Ishikawa (cell line): ENCODE results near the gene PDGFRA.

Experiments
- CEBPB ChIP-seq: IDR thresholded peaks from 2 replicates; pipeline ENCODE4 v1.6.1; 2012
- CREB1 ChIP-seq: IDR thresholded peaks from 2 replicates; pipeline ENCODE4 v1.6.1; 2012; ENCODE audit warnings: low read depth
- EGR1 ChIP-seq: IDR thresholded peaks from 2 replicates; pipeline ENCODE4 v1.6.1; 2012
- EP300 ChIP-seq: IDR thresholded peaks from 2 replicates; pipeline ENCODE4 v1.6.1; 2012; ENCODE audit warnings: borderline replicate concordance
- FOXM1 ChIP-seq: IDR thresholded peaks from 2 replicates; pipeline ENCODE4 v1.6.1; 2012; ENCODE audit warnings: low read depth, borderline replicate concordance
- NFIC ChIP-seq: IDR thresholded peaks from 2 replicates; pipeline ENCODE4 v1.6.1; 2012
- RAD21 ChIP-seq: IDR thresholded peaks from 2 replicates; pipeline ENCODE4 v1.6.1; 2012; ENCODE audit warnings: low read depth
- TAF1 ChIP-seq: IDR thresholded peaks from 2 replicates; pipeline ENCODE4 v1.6.1; 2012; ENCODE audit warnings: low read depth, mild to moderate bottlenecking
- TCF12 ChIP-seq: IDR thresholded peaks from 2 replicates; pipeline ENCODE4 v1.6.1; 2012; ENCODE audit warnings: low read depth
- TEAD4 ChIP-seq: IDR thresholded peaks from 2 replicates; pipeline ENCODE4 v1.6.1; 2012
- USF1 ChIP-seq: IDR thresholded peaks from 2 replicates; pipeline ENCODE4 v1.6.1; 2012
- YY1 ChIP-seq: IDR thresholded peaks from 2 replicates; pipeline ENCODE4 v1.6.1; 2012; ENCODE audit warnings: low read depth
- ZBTB7A ChIP-seq: IDR thresholded peaks from 2 replicates; pipeline ENCODE4 v1.6.1; 2012; ENCODE audit warnings: low read depth
- TF ChIP-seq, protein P1 (sequence below): IDR thresholded peaks from 2 replicates; pipeline ENCODE4 v1.6.1; 2012
- TF ChIP-seq, protein P2 (sequence below): IDR thresholded peaks from 2 replicates; pipeline ENCODE4 v1.6.1; 2012; ENCODE audit warnings: low read depth, mild to moderate bottlenecking

Gene PDGFRA

GRCh38 chr4:54233697-54234496 lies 4.8 kb downstream of the PDGFRA start:
- TF ChIP-seq, protein P1, sequence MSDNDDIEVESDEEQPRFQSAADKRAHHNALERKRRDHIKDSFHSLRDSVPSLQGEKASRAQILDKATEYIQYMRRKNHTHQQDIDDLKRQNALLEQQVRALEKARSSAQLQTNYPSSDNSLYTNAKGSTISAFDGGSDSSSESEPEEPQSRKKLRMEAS, result no peak
- TF ChIP-seq EP300 (no peak), EGR1 (no peak), TEAD4 (0 out of 2 replicates have a peak, but pooled peaks have one; percentile 10), RAD21 (peak; percentile 89), FOXM1 (no peak), ZBTB7A (0 out of 2 replicates have a peak, but pooled peaks have one; percentile 20), USF1 (no peak), CREB1 (no peak), YY1 (no peak), TCF12 (no peak), NFIC (no peak), TAF1 (no peak), CEBPB (peak; percentile 98)
- TF ChIP-seq, protein P2, sequence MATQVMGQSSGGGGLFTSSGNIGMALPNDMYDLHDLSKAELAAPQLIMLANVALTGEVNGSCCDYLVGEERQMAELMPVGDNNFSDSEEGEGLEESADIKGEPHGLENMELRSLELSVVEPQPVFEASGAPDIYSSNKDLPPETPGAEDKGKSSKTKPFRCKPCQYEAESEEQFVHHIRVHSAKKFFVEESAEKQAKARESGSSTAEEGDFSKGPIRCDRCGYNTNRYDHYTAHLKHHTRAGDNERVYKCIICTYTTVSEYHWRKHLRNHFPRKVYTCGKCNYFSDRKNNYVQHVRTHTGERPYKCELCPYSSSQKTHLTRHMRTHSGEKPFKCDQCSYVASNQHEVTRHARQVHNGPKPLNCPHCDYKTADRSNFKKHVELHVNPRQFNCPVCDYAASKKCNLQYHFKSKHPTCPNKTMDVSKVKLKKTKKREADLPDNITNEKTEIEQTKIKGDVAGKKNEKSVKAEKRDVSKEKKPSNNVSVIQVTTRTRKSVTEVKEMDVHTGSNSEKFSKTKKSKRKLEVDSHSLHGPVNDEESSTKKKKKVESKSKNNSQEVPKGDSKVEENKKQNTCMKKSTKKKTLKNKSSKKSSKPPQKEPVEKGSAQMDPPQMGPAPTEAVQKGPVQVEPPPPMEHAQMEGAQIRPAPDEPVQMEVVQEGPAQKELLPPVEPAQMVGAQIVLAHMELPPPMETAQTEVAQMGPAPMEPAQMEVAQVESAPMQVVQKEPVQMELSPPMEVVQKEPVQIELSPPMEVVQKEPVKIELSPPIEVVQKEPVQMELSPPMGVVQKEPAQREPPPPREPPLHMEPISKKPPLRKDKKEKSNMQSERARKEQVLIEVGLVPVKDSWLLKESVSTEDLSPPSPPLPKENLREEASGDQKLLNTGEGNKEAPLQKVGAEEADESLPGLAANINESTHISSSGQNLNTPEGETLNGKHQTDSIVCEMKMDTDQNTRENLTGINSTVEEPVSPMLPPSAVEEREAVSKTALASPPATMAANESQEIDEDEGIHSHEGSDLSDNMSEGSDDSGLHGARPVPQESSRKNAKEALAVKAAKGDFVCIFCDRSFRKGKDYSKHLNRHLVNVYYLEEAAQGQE, result no peak

DNA sequence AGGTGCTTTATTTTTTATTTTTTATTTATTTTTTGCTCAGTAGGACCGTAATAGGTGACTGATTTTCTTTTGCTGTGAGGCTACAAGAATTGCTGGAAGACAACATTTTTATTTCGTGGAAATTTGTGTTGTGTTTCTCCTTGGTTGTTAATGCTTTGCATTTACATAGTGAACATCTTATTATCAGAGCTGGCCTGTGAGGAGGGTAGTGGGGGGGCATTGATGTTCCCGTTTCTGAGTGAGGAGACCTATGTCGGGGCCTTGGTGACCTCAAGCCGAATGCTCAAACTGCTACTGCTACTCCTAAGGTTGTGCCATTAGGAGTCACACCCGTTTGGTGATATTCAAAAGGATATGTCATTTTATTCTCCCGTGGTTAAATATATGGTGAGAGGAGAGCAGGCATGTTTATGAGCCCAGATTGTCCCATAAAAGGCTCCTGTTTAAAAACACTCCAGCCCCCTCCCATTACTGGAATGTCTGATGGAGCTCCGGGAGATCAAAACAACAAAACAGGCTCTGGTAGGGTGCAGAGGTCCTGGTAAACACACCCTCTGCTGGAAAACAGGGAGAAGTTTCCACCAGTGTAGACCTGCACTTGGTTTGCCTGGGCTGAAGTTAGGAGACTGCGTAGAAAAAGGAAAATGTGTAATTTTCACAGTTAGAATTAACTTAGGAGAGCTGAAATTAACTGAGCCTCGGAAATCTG lies 5.6 kb downstream of the PDGFRA start:
- TF ChIP-seq, protein P1, result no peak
- no peak for TF ChIP-seq EP300

GRCh38 chr4:54237770-54238169 lies 8.7 kb downstream of the PDGFRA start:
- no peak for TF ChIP-seq CREB1
- TF ChIP-seq TCF12, result no peak
- TF ChIP-seq USF1, result no peak
- TF ChIP-seq EP300, result no peak
- TF ChIP-seq FOXM1, result no peak
- TF ChIP-seq CEBPB, result no peak
- TF ChIP-seq TAF1, result no peak
- no peak for TF ChIP-seq RAD21
- TF ChIP-seq, protein P1, result no peak
- TF ChIP-seq YY1, result no peak
- TF ChIP-seq EGR1, result no peak
- TF ChIP-seq ZBTB7A, result no peak
- no peak for TF ChIP-seq NFIC
- TF ChIP-seq, protein P2, result no peak
- TF ChIP-seq TEAD4, result no peak

DNA sequence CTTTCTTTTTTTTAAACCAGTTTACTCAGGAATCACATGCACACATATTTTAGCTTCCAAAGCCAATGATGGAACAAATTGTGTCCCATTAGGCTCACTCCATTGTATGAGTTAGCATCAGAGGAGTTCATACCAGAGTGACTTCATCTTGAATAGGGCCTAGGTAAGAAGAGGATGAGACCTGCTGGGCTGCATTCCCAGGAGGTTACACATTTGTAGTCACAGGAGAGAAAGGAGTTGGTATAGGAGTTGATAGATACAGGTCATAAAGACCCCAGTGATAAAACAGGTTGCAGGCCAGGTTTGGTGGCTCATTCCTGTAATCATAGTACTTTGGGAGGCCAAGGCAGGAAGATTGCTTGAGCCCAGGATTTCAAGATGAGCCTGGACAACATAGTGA lies 9.3 kb downstream of the PDGFRA start:
- TF ChIP-seq YY1, result no peak
- TF ChIP-seq RAD21, result no peak
- no peak for TF ChIP-seq TAF1
- TF ChIP-seq EGR1, result no peak
- TF ChIP-seq ZBTB7A, result no peak
- TF ChIP-seq TEAD4, result no peak
- TF ChIP-seq CREB1, result no peak
- no peak for TF ChIP-seq TCF12
- TF ChIP-seq, protein P1, result no peak
- TF ChIP-seq, protein P2, result no peak
- no peak for TF ChIP-seq EP300
- no peak for TF ChIP-seq USF1
- no peak for TF ChIP-seq NFIC
- no peak for TF ChIP-seq FOXM1
